ENCODE results near the gene JMJD4.

JMJD4 gene

DNA sequence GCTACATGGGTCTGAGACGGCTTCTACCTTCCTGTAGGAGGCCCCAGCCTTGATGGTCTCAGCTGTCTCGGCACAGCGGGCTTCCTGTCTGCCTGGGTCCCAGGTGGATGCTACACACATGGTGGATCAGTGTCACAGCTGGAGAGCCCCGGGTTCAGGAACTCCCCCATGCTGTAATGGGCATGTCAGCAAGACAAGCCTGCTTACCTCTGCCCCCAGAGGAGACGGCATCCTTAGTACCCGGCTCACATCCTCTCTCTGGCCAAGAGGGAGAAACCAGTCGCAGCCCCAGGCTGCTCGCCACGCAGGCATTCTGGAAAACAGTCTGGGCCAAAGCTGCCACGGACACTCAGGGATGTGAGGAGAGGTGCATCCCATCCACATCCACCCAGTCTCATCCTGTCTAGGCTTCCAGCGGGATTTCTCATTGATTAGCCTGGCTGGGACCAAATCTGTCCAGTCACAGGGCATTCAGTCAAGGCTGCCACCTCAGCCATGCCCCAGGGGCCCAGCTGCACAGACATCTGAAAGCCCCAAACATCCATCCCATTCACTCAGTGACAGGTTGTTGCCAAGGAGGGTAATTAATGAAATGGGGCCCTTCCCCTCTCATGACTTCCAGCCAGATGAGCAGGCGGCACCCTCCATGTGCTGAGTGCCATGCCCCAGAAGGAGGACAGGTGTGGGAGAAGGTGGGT lies 10.6 kb upstream of the JMJD4 start:
- no peak for DNase-seq (ENCODE audit: low read depth)
- TF ChIP-seq, protein P1, sequence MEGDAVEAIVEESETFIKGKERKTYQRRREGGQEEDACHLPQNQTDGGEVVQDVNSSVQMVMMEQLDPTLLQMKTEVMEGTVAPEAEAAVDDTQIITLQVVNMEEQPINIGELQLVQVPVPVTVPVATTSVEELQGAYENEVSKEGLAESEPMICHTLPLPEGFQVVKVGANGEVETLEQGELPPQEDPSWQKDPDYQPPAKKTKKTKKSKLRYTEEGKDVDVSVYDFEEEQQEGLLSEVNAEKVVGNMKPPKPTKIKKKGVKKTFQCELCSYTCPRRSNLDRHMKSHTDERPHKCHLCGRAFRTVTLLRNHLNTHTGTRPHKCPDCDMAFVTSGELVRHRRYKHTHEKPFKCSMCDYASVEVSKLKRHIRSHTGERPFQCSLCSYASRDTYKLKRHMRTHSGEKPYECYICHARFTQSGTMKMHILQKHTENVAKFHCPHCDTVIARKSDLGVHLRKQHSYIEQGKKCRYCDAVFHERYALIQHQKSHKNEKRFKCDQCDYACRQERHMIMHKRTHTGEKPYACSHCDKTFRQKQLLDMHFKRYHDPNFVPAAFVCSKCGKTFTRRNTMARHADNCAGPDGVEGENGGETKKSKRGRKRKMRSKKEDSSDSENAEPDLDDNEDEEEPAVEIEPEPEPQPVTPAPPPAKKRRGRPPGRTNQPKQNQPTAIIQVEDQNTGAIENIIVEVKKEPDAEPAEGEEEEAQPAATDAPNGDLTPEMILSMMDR (IDR thresholded peaks at IDR 0.05; ENCODE audit: low read depth, low read length, missing control alignments), result no peak
- no peak overlapping the region for H3K4me3 ChIP-seq (ENCODE audit: low read depth, low read length)

DNA sequence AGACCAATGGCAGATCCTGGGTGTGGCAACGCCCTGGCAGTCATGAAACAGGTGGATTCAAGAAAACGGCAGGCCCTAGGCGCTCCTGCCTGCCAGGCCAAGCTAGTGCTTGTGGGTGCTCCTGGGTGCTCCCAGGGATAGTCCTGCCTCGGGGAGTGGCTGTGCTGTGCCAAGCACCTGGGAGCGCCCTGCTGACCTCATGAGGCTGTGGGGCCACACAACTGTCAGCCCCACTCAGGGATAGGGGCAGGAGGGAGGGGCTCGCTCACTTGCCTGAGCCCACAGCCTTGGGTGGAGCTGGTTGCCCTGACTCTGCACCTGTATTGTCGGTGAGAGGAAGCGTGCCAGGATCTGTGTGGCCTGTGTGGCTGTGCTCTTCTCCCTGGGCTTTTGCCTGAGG lies 9.6 kb upstream of the JMJD4 start:
- TF ChIP-seq, protein P1 (IDR thresholded peaks at IDR 0.05; ENCODE audit: low read depth, low read length, missing control alignments), result no peak
- no peak overlapping the region for H3K4me3 ChIP-seq (ENCODE audit: low read depth, low read length)
- DNase-seq (ENCODE audit: low read depth), result no peak

DNA sequence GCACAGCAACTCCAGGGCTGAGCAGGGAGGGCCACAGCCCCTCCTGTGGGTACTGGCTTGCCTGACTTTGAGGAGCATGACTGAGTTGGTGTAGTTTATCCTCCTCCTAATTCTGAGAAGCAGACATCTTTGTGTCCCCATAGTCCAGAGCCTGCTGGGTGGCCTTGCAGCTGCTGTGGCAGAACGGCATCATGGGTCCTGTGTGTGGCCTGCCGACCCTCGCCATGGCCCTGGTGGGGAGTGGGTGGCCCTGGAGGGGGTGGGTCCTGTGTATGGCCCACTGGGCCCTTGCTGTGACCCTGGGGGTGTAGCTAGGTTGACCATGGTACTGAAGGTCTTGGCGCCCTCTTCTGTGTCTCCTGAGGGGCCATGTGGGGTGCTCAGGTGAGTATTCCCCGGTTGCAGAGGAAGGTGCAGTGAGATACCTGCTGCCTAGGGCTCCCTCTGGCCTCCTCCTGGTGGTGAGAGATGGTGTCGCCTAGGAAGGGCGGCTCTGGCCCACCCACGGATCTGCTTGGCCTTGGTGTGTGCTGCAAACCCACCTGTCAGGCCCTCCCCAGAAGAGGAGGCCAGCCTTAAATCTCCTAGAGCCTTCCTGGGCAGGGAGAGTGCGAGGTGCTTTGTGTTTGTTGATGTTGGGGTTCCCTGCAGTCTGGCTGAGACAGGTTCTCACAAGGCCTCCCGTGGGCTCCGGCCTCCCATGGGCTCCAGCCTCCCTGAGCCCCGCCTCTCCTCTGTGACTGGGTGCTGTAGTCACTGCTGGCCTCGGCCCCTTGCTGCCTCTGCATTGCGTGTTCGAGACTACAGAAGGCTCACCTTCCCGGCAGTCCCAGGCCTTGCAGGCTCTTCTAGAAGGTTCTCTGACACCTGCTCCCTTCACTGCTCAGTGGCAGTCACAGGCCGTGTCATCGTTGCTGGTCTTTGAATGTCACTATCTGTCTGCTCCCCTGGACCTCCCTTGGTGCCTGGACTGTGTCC lies 7.9 kb upstream of the JMJD4 start:
- H3K4me3 ChIP-seq (ENCODE audit: low read depth, low read length), result no peak overlapping the region
- no peak for DNase-seq (ENCODE audit: low read depth)
- TF ChIP-seq, protein P1 (IDR thresholded peaks at IDR 0.05; ENCODE audit: low read depth, low read length, missing control alignments), result peak; percentile 7

DNA sequence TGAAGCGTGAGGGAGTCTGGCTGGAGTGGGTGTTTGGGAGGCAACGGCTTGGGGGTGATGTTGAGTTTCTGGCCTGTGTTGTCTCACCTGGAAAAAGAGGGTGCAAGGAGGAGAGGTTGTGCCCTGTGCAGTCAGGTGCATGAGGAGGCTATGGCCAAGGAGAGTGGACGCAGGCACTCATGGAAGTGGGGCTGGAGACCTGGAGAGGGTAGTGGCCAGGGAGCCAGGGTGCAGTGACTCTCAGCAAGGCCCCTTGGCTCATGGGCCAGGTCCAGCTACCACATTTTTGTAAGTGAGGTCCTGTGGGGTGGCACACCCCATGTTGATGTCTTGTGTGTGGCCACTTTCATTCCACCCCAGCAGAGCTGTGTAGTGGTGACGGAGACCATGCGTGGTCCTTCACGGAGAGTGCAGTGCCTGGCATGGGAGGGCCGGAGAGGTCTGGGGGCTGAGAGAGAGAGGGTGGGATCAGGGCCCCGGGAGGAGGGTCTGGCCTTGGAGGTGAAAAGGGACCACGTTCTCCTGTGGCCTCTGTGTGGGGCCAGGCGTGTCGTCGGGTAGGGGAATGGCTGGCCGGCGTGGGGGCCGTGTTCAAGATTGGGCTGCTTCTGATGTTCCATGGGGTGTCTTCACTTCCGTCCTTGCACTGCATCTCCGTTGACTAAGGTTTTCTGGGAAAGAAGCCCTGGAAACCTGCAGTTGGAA lies 6.2 kb upstream of the JMJD4 start:
- H3K4me3 ChIP-seq (ENCODE audit: low read depth, low read length), result no peak overlapping the region
- TF ChIP-seq, protein P1 (IDR thresholded peaks at IDR 0.05; ENCODE audit: low read depth, low read length, missing control alignments), result no peak
- no peak for DNase-seq (ENCODE audit: low read depth)

DNA sequence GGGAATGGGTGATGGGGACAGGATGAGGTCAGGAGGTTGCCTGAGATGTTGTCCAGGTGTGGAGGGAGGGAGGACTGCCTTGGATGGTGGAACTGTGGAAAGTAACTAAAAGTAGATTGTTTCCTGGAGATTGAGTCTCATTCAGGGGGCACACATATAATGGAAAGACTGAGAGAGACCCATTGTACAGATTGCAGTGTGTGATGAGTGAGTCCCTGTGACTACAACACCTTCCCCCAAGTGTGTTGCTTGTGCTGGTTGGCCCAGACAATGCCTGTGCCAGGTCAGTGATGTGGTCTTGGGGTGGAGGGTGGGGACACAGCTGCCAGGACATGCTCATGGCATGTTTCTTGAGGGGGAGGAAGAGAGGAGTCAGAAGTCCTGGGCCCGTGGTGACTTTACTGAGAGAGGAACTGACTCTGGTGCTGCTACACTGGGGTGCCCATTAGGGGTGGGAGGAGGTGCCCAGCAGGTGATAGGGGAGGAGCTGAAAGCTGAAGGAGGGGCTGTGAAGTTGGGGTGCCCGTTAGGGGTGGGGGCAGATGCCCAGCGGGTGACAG lies 5.4 kb upstream of the JMJD4 start:
- TF ChIP-seq, protein P1 (IDR thresholded peaks at IDR 0.05; ENCODE audit: low read depth, low read length, missing control alignments), result no peak
- DNase-seq (ENCODE audit: low read depth), result no peak
- H3K4me3 ChIP-seq (ENCODE audit: low read depth, low read length), result no peak overlapping the region

DNA sequence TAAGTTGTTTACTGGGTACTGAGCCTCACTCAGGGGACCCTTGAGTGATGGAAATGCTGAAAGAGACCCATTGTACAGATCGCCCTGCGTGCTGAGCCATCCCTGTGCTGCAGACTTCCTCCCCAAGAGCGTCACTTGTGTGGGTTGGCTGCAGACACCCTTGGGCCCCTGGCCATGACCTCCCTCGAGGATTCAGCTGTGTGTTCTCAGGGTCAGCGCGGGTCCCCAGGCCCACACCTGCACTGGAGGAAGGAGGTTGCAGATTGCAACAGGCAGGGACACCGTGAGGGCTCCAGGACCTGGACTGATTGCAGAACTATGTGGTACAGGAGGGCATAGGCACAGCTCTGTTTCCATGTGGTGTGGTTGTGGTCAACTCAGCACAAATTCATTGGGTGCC lies 4.5 kb upstream of the JMJD4 start:
- DNase-seq (ENCODE audit: low read depth), result no peak
- TF ChIP-seq, protein P1 (IDR thresholded peaks at IDR 0.05; ENCODE audit: low read depth, low read length, missing control alignments), result no peak
- H3K4me3 ChIP-seq (ENCODE audit: low read depth, low read length), result no peak overlapping the region

All from GM12864 (cell line).